Suprapubic skin (tissue), 4 donors: Measurements from ENCODE around the gene DCPS. TPM values are rescaled to one million over a fixed set of nuclear protein-coding genes. Genes with fewer than 3 reads are reported as not detected.

Experiments
- DNase-seq, 2 donors: peaks; one replicate each; pipeline ENCODE4 v3.0.0-alpha.2; 2019; ENCODE audit warnings: low spot score in 2 of 2
- H3K27ac ChIP-seq: fragments of 200-600 bp; sonication (generic); one replicate; pipeline ENCODE4 v1.5.1; 2019
- H3K27me3 ChIP-seq: fragments of 200-600 bp; sonication (generic); one replicate; pipeline ENCODE4 v1.5.1; 2019
- H3K36me3 ChIP-seq: fragments of 200-600 bp; sonication (generic); one replicate; pipeline ENCODE4 v1.5.1; 2019
- H3K4me1 ChIP-seq: fragments of 200-600 bp; sonication (generic); one replicate; pipeline ENCODE4 v1.5.1; 2019
- H3K4me3 ChIP-seq: fragments of 200-600 bp; sonication (generic); one replicate; pipeline ENCODE4 v1.5.1; 2019; ENCODE audit warnings: mild to moderate bottlenecking
- H3K9me3 ChIP-seq: fragments of 200-600 bp; sonication (generic); one replicate; pipeline ENCODE4 v1.5.1; 2019
- CTCF ChIP-seq, 2 donors: fragments of 200-600 bp in 1 of 2; fragments of 450-650 bp in 1 of 2; sonication (generic) in 1 of 2; IDR thresholded peaks; one replicate each; pipeline ENCODE4 v1.5.1; 2016 to 2019; ENCODE audit warnings: antibody characterized with exemption in 2 of 2, mild to moderate bottlenecking in 1 of 2, moderate library complexity in 1 of 2
- EP300 ChIP-seq: sonication (generic); formaldehyde crosslinking; IDR thresholded peaks from one replicate; pipeline ENCODE4 v1.6.1; 2017; ENCODE audit warnings: antibody characterized with exemption
- POLR2A ChIP-seq, 2 donors: fragments of 450-650 bp; IDR thresholded peaks; one replicate each; pipeline ENCODE4 v1.6.1; 2017; ENCODE audit warnings: antibody characterized with exemption in 2 of 2, mild to moderate bottlenecking in 2 of 2, moderate library complexity in 2 of 2
- POLR2AphosphoS5 ChIP-seq, 3 donors: sonication (generic); formaldehyde crosslinking; IDR thresholded peaks; one replicate each; pipeline ENCODE4 v1.6.1; 2017; ENCODE audit warnings: antibody characterized with exemption in 3 of 3
- WGBS: methylation state at CpG from one replicate; pipeline ENCODE4 v1.1.5; 2018; 5-methylcytosine and 5-hydroxymethylcytosine counted together
- total RNA-seq, 4 donors: library from RNA; depleted of rRNA; stranded (reverse); fragments of >200 nt; gene quantifications; one replicate each; pipeline ENCODE4 v1.1.0, GENCODE V29; 2016

Gene DCPS
- total RNA-seq, 4 donors from 2014 or later: 15.4 to 19.1 (median 17.8) TPM

GRCh38 chr11:126310200-126310991 lies 6.5 kb downstream of the DCPS start:
- Histone ChIP-seq H3K4me1 (peaks cover 19% of the 10 kb centered on the region), H3K27ac (no peak overlapping the region), H3K27me3 (no peaks in the 10 kb centered on the region), H3K36me3 (peaks cover 11% of the 10 kb centered on the region), H3K4me3 (no peak overlapping the region), H3K9me3 (no peaks in the 10 kb centered on the region)
- DNase-seq: peak; percentile 84 to 85
- WGBS: 65% methylated on average over 12 of the region's 12 CpGs
- TF ChIP-seq POLR2A (IDR thresholded peaks at IDR 0.05) (no peak), POLR2AphosphoS5 (IDR thresholded peaks at IDR 0.05) (no peak), CTCF (IDR thresholded peaks at IDR 0.05) (peak; percentile 52 to 79), EP300 (no peak)

GRCh38 chr11:126310992-126311310 lies 7.1 kb downstream of the DCPS start:
- Histone ChIP-seq H3K4me3 (no peak overlapping the region), H3K27ac (no peak overlapping the region), H3K27me3 (no peaks in the 10 kb centered on the region), H3K4me1 (peaks cover 19% of the 10 kb centered on the region), H3K36me3 (peaks cover 11% of the 10 kb centered on the region), H3K9me3 (no peaks in the 10 kb centered on the region)
- WGBS: 59% methylated on average over 5 of the region's 6 CpGs
- no peak for TF ChIP-seq CTCF (IDR thresholded peaks at IDR 0.05)
- no peak for TF ChIP-seq POLR2A (IDR thresholded peaks at IDR 0.05)
- no peak for TF ChIP-seq EP300
- no peak for TF ChIP-seq POLR2AphosphoS5 (IDR thresholded peaks at IDR 0.05)
- DNase-seq: no peak

DNA sequence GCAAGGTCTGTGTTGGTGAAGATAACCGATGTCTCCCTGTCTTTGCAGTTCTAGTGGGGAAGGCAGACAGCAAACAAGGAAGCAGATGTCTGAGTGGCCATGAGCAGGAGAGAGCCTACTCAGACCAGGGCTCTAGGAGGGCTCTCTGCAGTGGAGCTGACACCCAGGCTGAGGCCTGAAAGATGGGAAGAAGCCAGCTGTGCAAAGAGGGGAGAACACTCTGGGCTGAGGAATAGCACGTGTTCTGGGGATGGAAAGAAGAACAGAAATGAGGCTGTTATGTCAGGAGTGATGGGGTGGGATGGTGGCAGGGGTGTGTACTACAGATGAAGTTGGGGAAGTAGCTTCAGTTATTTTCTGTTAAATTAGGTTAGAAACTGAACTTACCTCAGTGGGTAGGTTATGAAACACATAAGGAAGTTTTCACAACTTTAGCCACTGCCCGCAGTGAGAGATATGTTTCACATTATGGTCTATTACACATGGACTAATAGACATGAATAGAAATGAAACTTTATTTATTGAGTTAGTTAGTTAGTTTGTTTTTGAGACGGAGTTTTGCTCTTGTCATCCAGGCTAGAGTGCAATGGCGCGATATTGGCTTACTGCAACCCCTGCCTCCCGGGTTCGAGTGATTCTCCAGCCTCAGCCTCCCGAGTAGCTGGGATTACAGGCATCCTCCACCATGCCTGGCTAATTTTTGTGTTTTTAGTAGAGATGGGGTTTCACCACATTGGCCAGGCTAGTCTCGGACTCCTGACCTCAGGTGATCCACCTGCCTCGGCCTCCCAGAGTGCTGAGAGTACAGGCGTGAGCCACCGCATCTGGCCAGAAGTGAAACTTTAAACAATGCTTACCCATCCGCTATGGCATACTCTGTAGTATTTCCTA lies 7.8 kb downstream of the DCPS start:
- no peak for DNase-seq
- H3K4me1 ChIP-seq: peaks cover 19% of the 10 kb centered on the region
- no peak overlapping the region for H3K4me3 ChIP-seq
- no peak overlapping the region for H3K27ac ChIP-seq
- no peaks in the 10 kb centered on the region for H3K9me3 ChIP-seq
- no peak for TF ChIP-seq POLR2AphosphoS5 (IDR thresholded peaks at IDR 0.05)
- no peak for TF ChIP-seq EP300
- no peak for TF ChIP-seq POLR2A (IDR thresholded peaks at IDR 0.05)
- TF ChIP-seq CTCF (IDR thresholded peaks at IDR 0.05): no peak
- no peaks in the 10 kb centered on the region for H3K27me3 ChIP-seq
- 89% methylated on average over 14 of the region's 14 CpGs for WGBS
- peaks cover 11% of the 10 kb centered on the region for H3K36me3 ChIP-seq

GRCh38 chr11:126312961-126313360 lies 9.1 kb downstream of the DCPS start:
- Histone ChIP-seq H3K4me1 (peaks cover 29% of the 10 kb centered on the region), H3K27ac (no peak overlapping the region), H3K9me3 (no peaks in the 10 kb centered on the region), H3K4me3 (no peak overlapping the region), H3K27me3 (no peaks in the 10 kb centered on the region), H3K36me3 (peaks cover 11% of the 10 kb centered on the region)
- DNase-seq: no peak
- TF ChIP-seq CTCF (IDR thresholded peaks at IDR 0.05) (no peak), EP300 (no peak), POLR2A (IDR thresholded peaks at IDR 0.05) (no peak), POLR2AphosphoS5 (IDR thresholded peaks at IDR 0.05) (no peak)
- 51% methylated on average over 8 of the region's 8 CpGs for WGBS

DNA sequence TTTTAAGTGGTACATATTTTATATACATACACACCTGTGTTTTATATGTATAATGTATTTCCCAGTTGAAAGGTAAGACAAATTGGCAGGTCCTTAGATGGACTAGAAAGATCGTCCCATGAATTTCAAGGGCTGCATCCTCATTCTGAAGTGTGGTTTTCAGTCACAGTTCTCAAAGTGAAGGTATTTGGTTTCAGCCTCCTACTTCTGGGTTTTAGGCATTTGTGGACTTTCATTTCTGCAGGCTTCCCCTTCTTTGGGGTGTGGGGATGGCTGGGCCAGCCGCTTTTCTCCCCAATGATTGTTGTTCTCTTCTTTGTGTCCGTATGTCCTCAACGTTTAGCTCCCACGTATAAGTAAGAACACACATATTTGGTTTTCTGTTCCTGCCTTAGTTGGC lies 10.0 kb downstream of the DCPS start:
- H3K9me3 ChIP-seq: no peaks in the 10 kb centered on the region
- no peaks in the 10 kb centered on the region for H3K27me3 ChIP-seq
- no peak overlapping the region for H3K27ac ChIP-seq
- WGBS: 94% methylated on average over 5 of the region's 5 CpGs
- peaks cover 38% of the 10 kb centered on the region for H3K4me1 ChIP-seq
- no peak for DNase-seq
- no peak overlapping the region for H3K4me3 ChIP-seq
- TF ChIP-seq CTCF (IDR thresholded peaks at IDR 0.05) (no peak), POLR2AphosphoS5 (IDR thresholded peaks at IDR 0.05) (no peak), EP300 (no peak), POLR2A (IDR thresholded peaks at IDR 0.05) (no peak)
- peaks cover 7% of the 10 kb centered on the region for H3K36me3 ChIP-seq
